GM12891 (cell line): ENCODE data around the gene TAF4B.

ENCODE experiments used
- PAX5 ChIP-seq: IDR thresholded peaks from 2 replicates; pipeline ENCODE4 v1.6.1; 2011; ENCODE audit warnings: low read length, moderate library complexity, mild to moderate bottlenecking; ENCODE audit not compliant: insufficient read depth, severe bottlenecking
- POLR2A ChIP-seq: IDR thresholded peaks from 2 replicates; pipeline ENCODE4 v1.6.1; 2011; ENCODE audit warnings: low read depth, low read length, control low read depth
- POLR2AphosphoS5 ChIP-seq: IDR thresholded peaks from 2 replicates; pipeline ENCODE4 v1.6.1; 2011; ENCODE audit warnings: low read depth, low read length, control low read depth
- POU2F2 ChIP-seq: IDR thresholded peaks from 2 replicates; pipeline ENCODE4 v1.6.1; 2011; ENCODE audit warnings: low read depth, mild to moderate bottlenecking, control low read depth, low read length, moderate library complexity
- SPI1 ChIP-seq: IDR thresholded peaks from 2 replicates; pipeline ENCODE4 v1.6.1; 2011; ENCODE audit warnings: low read depth, low read length, control low read depth
- TAF1 ChIP-seq: IDR thresholded peaks from 2 replicates; pipeline ENCODE4 v1.6.1; 2011; ENCODE audit warnings: low read depth, low read length, control low read depth

DNA sequence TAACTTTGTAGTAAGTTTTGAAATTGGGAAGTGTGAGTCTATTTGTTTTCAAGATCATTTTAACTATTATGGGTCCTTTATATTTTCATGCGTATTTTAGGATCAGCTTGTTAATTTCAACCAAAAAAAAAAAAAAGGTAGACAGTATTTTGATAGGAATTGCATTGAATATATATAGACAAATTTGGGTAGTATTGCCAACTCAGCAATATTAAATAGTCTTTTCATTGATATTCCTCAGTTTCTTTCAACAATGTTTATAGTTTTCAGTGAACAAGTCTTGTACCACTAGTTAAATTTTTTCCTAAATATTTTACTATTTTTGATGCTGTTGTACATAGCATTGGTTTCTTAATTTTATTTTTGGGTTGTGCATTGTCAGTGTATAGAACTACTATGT is 149.9 kb downstream of the TAF4B start:
- no peak for TF ChIP-seq POU2F2
- no peak for TF ChIP-seq POLR2AphosphoS5
- no peak for TF ChIP-seq TAF1
- TF ChIP-seq POLR2A = no peak
- TF ChIP-seq PAX5 = no peak
- TF ChIP-seq SPI1 = no peak
